GM12864 (cell line): ENCODE results near the gene HTT.

Experiments
- DNase-seq: peaks from one replicate; pipeline ENCODE4 v3.0.0-alpha.2; 2011; ENCODE audit warnings: low read depth
- H3K4me3 ChIP-seq: 2 replicates; pipeline ENCODE4 v1.5.1; 2011; ENCODE audit warnings: mild to moderate bottlenecking, low read depth, low read length, control low read depth
- TF ChIP-seq, protein P1 (sequence below): IDR thresholded peaks from 2 replicates; pipeline ENCODE4 v1.5.1; 2011; ENCODE audit warnings: low read depth, mild to moderate bottlenecking, moderate library complexity, low read length, control low read depth, inconsistent platforms; ENCODE audit errors: missing control alignments

Gene HTT

DNA sequence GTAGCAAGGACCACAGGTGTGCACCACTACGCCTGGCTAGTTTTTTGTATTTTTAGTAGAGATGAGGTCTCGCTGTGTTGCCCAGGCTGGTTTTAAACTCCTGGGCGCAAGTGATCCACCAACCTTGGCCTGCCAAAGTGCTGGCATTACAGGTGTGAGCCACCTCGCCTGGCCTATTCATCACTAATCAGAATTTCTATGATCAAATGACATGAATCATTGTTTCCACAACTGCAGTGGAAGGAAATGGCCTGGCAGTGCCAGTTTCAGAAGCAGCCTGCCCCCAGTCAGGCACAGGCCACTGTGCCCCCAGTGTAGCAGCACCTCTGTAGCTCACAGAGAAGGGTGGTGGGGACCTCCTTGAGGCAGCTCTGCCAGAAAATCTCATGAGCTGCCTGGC, 108.5 kb downstream of the HTT start:
- H3K4me3 ChIP-seq, result no peak overlapping the region
- no peak for DNase-seq
- TF ChIP-seq, protein P1, sequence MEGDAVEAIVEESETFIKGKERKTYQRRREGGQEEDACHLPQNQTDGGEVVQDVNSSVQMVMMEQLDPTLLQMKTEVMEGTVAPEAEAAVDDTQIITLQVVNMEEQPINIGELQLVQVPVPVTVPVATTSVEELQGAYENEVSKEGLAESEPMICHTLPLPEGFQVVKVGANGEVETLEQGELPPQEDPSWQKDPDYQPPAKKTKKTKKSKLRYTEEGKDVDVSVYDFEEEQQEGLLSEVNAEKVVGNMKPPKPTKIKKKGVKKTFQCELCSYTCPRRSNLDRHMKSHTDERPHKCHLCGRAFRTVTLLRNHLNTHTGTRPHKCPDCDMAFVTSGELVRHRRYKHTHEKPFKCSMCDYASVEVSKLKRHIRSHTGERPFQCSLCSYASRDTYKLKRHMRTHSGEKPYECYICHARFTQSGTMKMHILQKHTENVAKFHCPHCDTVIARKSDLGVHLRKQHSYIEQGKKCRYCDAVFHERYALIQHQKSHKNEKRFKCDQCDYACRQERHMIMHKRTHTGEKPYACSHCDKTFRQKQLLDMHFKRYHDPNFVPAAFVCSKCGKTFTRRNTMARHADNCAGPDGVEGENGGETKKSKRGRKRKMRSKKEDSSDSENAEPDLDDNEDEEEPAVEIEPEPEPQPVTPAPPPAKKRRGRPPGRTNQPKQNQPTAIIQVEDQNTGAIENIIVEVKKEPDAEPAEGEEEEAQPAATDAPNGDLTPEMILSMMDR, result no peak

DNA sequence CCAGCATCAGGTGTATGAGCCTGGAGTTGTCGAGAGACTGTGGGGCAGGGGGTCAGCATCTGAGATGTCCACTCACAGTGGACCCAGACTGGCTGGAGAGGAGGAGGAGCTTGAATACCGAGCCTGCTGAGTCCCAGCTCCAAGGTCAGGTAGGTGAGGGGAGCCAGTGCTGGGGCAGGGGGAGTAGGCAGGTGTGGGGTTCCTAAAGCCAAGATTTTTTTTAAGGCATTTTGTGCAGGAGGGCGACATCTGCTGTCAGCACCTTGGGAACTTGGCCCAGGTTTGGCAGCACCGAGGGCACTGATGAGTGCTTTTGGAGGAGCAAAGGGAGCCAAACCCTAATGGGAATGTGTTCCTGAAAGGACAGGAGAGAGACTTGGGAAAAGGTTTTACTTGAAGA, 110.2 kb downstream of the HTT start:
- TF ChIP-seq, protein P1, result no peak
- no peak for DNase-seq
- no peak overlapping the region for H3K4me3 ChIP-seq

DNA sequence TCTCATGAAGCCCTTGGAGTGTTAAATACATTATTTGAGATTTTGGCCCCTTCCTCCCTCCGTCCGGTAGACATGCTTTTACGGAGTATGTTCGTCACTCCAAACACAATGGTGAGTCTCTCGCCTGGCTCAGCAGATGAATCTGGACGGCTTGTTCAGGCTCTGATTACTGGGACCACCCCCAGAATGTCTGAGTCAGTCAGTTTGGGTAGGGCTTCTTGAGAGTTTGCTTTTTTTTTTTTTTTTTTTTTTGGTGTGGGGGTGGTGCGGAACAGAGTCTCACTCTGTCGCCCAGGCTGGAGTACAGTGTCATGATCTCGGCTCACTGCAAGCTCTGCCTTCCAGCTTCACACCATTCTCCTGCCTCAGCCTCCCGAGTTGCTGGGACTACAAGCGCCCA, 112.1 kb downstream of the HTT start:
- TF ChIP-seq, protein P1, result no peak
- DNase-seq, result no peak
- no peak overlapping the region for H3K4me3 ChIP-seq

DNA sequence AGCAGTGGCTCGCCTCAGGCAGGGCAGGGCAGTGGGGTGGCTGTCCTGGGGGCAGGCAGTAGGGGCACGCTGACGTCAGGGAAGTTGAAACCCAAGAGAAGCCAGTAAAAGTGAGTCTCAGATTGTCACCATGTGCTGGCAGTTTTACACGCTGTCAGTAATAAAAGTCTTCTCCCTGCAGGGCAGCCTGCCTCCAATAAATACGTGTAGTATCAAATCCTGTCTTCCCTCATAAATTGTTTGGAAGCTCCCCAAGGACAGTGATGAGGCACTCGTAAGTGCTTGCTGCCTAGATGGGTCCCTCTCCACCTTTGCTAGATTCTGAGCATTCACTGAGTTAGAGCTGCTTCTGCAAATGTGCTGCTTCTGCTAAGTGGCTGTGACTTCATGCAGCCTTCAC, 113.6 kb downstream of the HTT start:
- no peak overlapping the region for H3K4me3 ChIP-seq
- TF ChIP-seq, protein P1, result no peak
- DNase-seq, result no peak

DNA sequence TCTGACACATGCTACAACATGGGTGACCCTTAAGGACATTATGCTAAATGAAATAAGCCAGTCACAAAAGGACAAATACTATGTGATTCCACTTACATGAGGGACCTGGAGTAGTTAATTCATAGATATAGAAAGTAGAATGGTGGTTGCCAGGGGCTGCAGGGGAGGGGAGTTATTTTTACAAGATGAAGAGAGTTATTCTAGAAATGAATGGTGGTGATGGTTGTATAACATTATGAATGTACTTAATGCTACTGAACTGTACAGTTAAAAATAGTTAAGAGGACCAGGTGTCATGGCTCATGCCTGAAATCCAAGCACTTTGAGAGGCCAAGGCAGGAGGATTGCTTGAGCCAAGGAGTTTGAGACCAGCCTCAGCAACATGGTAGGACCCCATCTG, 115.0 kb downstream of the HTT start:
- no peak overlapping the region for H3K4me3 ChIP-seq
- no peak for DNase-seq
- TF ChIP-seq, protein P1, result no peak

DNA sequence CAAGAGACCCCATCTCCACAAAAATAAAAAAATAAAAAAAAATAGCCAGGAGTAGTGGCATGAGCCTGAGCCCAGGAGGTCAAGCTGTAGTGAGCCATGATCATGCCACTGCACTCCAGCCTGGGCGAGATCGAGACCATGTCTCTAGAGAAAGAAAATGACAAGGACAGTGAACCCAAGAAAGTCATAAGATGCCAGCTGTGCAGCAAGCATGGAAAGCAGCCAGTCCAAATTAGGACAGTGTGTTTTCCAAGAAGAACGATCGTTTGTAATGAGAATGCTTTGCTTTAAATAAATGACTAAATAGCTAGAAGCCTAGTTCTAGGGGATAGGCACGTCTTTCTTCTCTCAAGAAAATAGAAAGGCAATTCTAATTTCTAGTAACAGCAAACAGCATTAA, 116.1 kb downstream of the HTT start:
- DNase-seq, result no peak
- TF ChIP-seq, protein P1, result no peak
- H3K4me3 ChIP-seq, result no peak overlapping the region

DNA sequence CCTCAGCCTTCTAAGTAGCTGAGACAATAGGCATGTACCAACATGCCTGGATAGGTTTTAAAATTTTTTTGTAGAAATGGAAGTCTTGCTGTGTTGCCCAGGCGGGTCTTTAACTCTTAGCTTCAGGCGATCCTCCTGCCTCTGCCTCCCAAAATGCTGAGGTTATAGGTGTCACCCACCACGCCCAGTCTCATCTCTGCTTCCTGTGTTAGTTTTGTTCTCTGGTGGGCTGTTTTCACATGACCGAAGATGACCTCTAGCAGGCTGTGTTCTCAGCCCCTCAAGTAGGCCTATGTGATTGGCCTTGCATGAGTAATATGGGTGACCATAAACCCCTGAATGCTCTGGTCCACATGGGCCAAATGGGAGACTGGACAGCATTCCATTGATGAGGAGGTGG, 117.7 kb downstream of the HTT start:
- H3K4me3 ChIP-seq, result no peak overlapping the region
- no peak for DNase-seq
- TF ChIP-seq, protein P1, result no peak
